Cardiac septum (tissue), 1 donor: ENCODE data around the gene ZNF335. TPM values are rescaled to one million over a fixed set of nuclear protein-coding genes. Genes with fewer than 3 reads are reported as not detected.

ENCODE experiments used
- DNase-seq: peaks from one replicate; pipeline ENCODE4 v3.0.0-alpha.2; 2020; ENCODE audit warnings: low spot score
- intact Hi-C: fragments of 100-400 bp; cut with DNase I; formaldehyde crosslinking; loops from one replicate; pipeline ENCODE4 v1.14.0; 2022
- total RNA-seq: library from RNA; stranded (reverse); fragmentation: NEBNext Ultra II Directional; extraction: Animal tissue kit (Norgen Biotek cat#: 25700); gene quantifications from one replicate; pipeline ENCODE4 v1.2.1, GENCODE V29; 2021
- donor health status: DM: no; HTN: no; CAD: no.

The ZNF335 gene
- total RNA-seq, 1 donor from 2014 or later = 8.5 TPM

- no peak for DNase-seq
- intact Hi-C loops = loop anchor here (5.0 kb wide), 1 partner anchor 38 kb away; no protein-coding TSS in a partner anchor
Measured at GRCh38 chr20:45974896-45975565, 3.0 kb upstream of the ZNF335 start.

GRCh38 chr20:45972500-45973183 lies 639 bp upstream of the ZNF335 start:
- intact Hi-C loops = loop anchor here (5.0 kb wide), 1 partner anchor 35 kb away; no protein-coding TSS in a partner anchor
- DNase-seq = no peak

GRCh38 chr20:45971425-45971674 lies 653 bp downstream of the ZNF335 start:
- intact Hi-C loops = loop anchor here (2.0 to 5.0 kb wide), 3 partner anchors 34 to 91 kb away; partner anchors contain the start of genes CTSA, NEURL2 and ZSWIM1
- DNase-seq = no peak

- intact Hi-C loops = loop anchor here (2.0 to 5.0 kb wide), 3 partner anchors 34 to 90 kb away; partner anchors contain the start of genes CTSA, NEURL2 and ZSWIM1
- no peak for DNase-seq
Measured at GRCh38 chr20:45970646-45971424, 1.2 kb downstream of the ZNF335 start.

- DNase-seq = peak; percentile 10
- intact Hi-C loops = loop anchor here (2.0 to 10.0 kb wide), 4 partner anchors 33 to 145 kb away; partner anchors contain the start of genes CTSA, NEURL2, TNNC2 and ZSWIM1
Measured at GRCh38 chr20:45969712-45970634, 2.0 kb downstream of the ZNF335 start.

- peak; percentile 71 for DNase-seq
- intact Hi-C loops = loop anchor here (10.0 kb wide), 1 partner anchor 144 kb away; the partner anchor contains the start of gene TNNC2
Measured at GRCh38 chr20:45968801-45969711, 2.9 kb downstream of the ZNF335 start.

- intact Hi-C loops = loop anchor here (10.0 kb wide), 1 partner anchor 143 kb away; the partner anchor contains the start of gene TNNC2
- DNase-seq = peak; percentile 71
Measured at GRCh38 chr20:45968081-45968671, 3.8 kb downstream of the ZNF335 start.

GRCh38 chr20:45967551-45968080 lies 4.4 kb downstream of the ZNF335 start:
- peak; percentile 73 for DNase-seq
- intact Hi-C loops = loop anchor here (10.0 kb wide), 1 partner anchor 143 kb away; the partner anchor contains the start of gene TNNC2

- no peak for DNase-seq
- intact Hi-C loops = loop anchor here (10.0 kb wide), 1 partner anchor 141 kb away; the partner anchor contains the start of gene TNNC2
Measured at GRCh38 chr20:45965169-45966002, 6.6 kb downstream of the ZNF335 start.

GRCh38 chr20:45964006-45964400 lies 8.0 kb downstream of the ZNF335 start:
- intact Hi-C loops = loop anchor here (10.0 kb wide), 1 partner anchor 139 kb away; the partner anchor contains the start of gene TNNC2
- DNase-seq = no peak

- DNase-seq = no peak
Measured at GRCh38 chr20:45963059-45964005, 8.7 kb downstream of the ZNF335 start.

GRCh38 chr20:45962031-45962755 lies 9.8 kb downstream of the ZNF335 start:
- intact Hi-C loops = loop anchor here (10.0 kb wide), 1 partner anchor 137 kb away; the partner anchor contains the start of gene TNNC2
- DNase-seq = no peak

More at GRCh38 chr20:45963059-45964005, 8.7 kb downstream of the ZNF335 start:
- intact Hi-C loops = loop anchor here (10.0 kb wide), 1 partner anchor 139 kb away; the partner anchor contains the start of gene TNNC2

GRCh38 chr20:45959956-45960630 lies 11.9 kb downstream of the ZNF335 start:
- DNase-seq = no peak
- intact Hi-C loops = loop anchor here (10.0 kb wide), 1 partner anchor 135 kb away; the partner anchor contains the start of gene TNNC2

GRCh38 chr20:45959126-45959525 lies 12.9 kb downstream of the ZNF335 start:
- DNase-seq = no peak
- intact Hi-C loops = no loop called here
